MCF 10A (cell line): ENCODE data around the gene REXO5. TPM values are rescaled to one million over a fixed set of nuclear protein-coding genes. Genes with fewer than 3 reads are reported as not detected.

ENCODE experiments used
- BruUV-seq: library from RNA; stranded (reverse); fragments of 400-500 nt; replicated peaks from 2 replicates; lab custom pipeline; 2021; lab: Mats Ljungman, UMichigan
- CTCF ChIA-PET: fragments of 300-600 bp; sonication (Branson Sonifier 250); formaldehyde crosslinking; extraction: SDS; loops from one replicate; lab custom pipeline; 2021; ENCODE audit warnings: antibody characterized with exemption, inconsistent platforms; lab: Yijun Ruan, JAX
- POLR2A ChIA-PET: fragments of 300-600, 350-650 bp; sonication (Branson Sonifier 250); formaldehyde crosslinking; extraction: SDS; loops from one replicate; lab custom pipeline; 2020; ENCODE audit warnings: antibody characterized with exemption, inconsistent platforms; lab: Yijun Ruan, JAX
- DNase-seq: peaks from one replicate; pipeline ENCODE4 v3.0.0-alpha.2; 2018; ENCODE audit not compliant: unreplicated experiment
- H3K27ac Mint-ChIP-seq: one replicate; pipeline ENCODE4 v1.8.0; 2022; ENCODE audit warnings: mild to moderate bottlenecking, low read depth, mixed read lengths; ENCODE audit not compliant: unreplicated experiment
- H3K27me3 Mint-ChIP-seq: one replicate; pipeline ENCODE4 v1.8.0; 2022; ENCODE audit warnings: mixed read lengths; ENCODE audit not compliant: insufficient read depth, unreplicated experiment
- H3K36me3 Mint-ChIP-seq: one replicate; pipeline ENCODE4 v1.8.0; 2022; ENCODE audit warnings: mild to moderate bottlenecking, moderate library complexity, mixed read lengths; ENCODE audit not compliant: insufficient read depth, unreplicated experiment
- H3K4me1 Mint-ChIP-seq: one replicate; pipeline ENCODE4 v1.8.0; 2022; ENCODE audit warnings: mixed read lengths; ENCODE audit not compliant: insufficient read depth, unreplicated experiment
- H3K4me3 Mint-ChIP-seq: one replicate; pipeline ENCODE4 v1.8.0; 2022; ENCODE audit warnings: mild to moderate bottlenecking, moderate library complexity, mixed read lengths; ENCODE audit not compliant: unreplicated experiment
- H3K9me3 Mint-ChIP-seq: one replicate; pipeline ENCODE4 v1.8.0; 2022; ENCODE audit warnings: mixed read lengths; ENCODE audit not compliant: unreplicated experiment
- intact Hi-C: fragments of 100-400 bp; cut with micrococcal nuclease; formaldehyde crosslinking; loops from 2 replicates; pipeline ENCODE4 v1.14.1; 2022
- total RNA-seq: library from RNA; stranded (reverse); gene quantifications from 2 replicates; pipeline ENCODE4 v1.2.3, GENCODE V29; 2022
- TF ChIP-seq, protein P1 (sequence below): fragments of 200-600 bp; IDR thresholded peaks from one replicate; pipeline ENCODE4 v1.8.0; 2022; ENCODE audit warnings: antibody characterized with exemption, mild to moderate bottlenecking; ENCODE audit not compliant: unreplicated experiment

Gene REXO5
- total RNA-seq, 1 experiment from 2014 or later = 6.1 TPM

- Mint-ChIP-seq H3K9me3 (no peaks in the 10 kb centered on the region), H3K27ac (no peak overlapping the region), H3K4me3 (no peak overlapping the region), H3K36me3 (peaks cover 38% of the 10 kb centered on the region), H3K27me3 (no peaks in the 10 kb centered on the region), H3K4me1 (peaks cover 14% of the 10 kb centered on the region)
- BruUV-seq = no TSS peak
- CTCF ChIA-PET = interaction anchor here (0.7 to 4.9 kb wide), 5 partner anchors 12 to 253 kb away, joined by 3 to 53 read pairs (median 3); no protein-coding TSS in a partner anchor
- intact Hi-C loops = no loop called here
- DNase-seq = no peak
- TF ChIP-seq, protein P1, sequence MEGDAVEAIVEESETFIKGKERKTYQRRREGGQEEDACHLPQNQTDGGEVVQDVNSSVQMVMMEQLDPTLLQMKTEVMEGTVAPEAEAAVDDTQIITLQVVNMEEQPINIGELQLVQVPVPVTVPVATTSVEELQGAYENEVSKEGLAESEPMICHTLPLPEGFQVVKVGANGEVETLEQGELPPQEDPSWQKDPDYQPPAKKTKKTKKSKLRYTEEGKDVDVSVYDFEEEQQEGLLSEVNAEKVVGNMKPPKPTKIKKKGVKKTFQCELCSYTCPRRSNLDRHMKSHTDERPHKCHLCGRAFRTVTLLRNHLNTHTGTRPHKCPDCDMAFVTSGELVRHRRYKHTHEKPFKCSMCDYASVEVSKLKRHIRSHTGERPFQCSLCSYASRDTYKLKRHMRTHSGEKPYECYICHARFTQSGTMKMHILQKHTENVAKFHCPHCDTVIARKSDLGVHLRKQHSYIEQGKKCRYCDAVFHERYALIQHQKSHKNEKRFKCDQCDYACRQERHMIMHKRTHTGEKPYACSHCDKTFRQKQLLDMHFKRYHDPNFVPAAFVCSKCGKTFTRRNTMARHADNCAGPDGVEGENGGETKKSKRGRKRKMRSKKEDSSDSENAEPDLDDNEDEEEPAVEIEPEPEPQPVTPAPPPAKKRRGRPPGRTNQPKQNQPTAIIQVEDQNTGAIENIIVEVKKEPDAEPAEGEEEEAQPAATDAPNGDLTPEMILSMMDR = no peak
- POLR2A ChIA-PET = no interaction called here
These were observed 40.2 kb downstream of the REXO5 start for GRCh38 chr16:20846551-20846950.

GRCh38 chr16:20847550-20847949 lies 41.2 kb downstream of the REXO5 start:
- Mint-ChIP-seq H3K27me3 (no peaks in the 10 kb centered on the region), H3K9me3 (no peaks in the 10 kb centered on the region), H3K27ac (no peak overlapping the region), H3K4me1 (peaks cover 14% of the 10 kb centered on the region), H3K36me3 (peaks cover 35% of the 10 kb centered on the region), H3K4me3 (no peak overlapping the region)
- CTCF ChIA-PET = interaction anchor here (0.5 to 6.0 kb wide), 10 partner anchors 35 to 341 kb away, joined by 3 to 89 read pairs (median 5); partner anchors contain the start of genes ERI2, LDAF1 and REXO5
- DNase-seq = no peak
- POLR2A ChIA-PET = interaction anchor here (3.9 to 10.5 kb wide), 2 partner anchors 41 to 51 kb away, joined by 25 to 170 read pairs; partner anchors contain the start of genes DCUN1D3, ERI2, LYRM1 and REXO5
- BruUV-seq = no TSS peak
- TF ChIP-seq, protein P1 = no peak
- intact Hi-C loops = no loop called here

GRCh38 chr16:20849589-20850390 lies 43.5 kb downstream of the REXO5 start:
- ChIA-PET POLR2A (interaction anchor here (0.6 to 10.7 kb wide), 26 partner anchors 10 to 452 kb away, joined by 3 to 260 read pairs (median 4); partner anchors contain the start of genes DCUN1D3, ERI2, LDAF1 and LYRM1), CTCF (interaction anchor here (0.5 to 6.0 kb wide), 67 partner anchors 14 to 1765 kb away, joined by 3 to 89 read pairs (median 4); partner anchors contain the start of genes DCUN1D3, DNAH3, ERI2 and LDAF1)
- H3K4me3 Mint-ChIP-seq = no peak overlapping the region
- TF ChIP-seq, protein P1 = peak; percentile 95
- H3K27me3 Mint-ChIP-seq = no peaks in the 10 kb centered on the region
- H3K4me1 Mint-ChIP-seq = peaks cover 19% of the 10 kb centered on the region
- H3K36me3 Mint-ChIP-seq = peaks cover 42% of the 10 kb centered on the region
- DNase-seq = peak; percentile 78
- H3K27ac Mint-ChIP-seq = peak overlapping the region; percentile 79
- H3K9me3 Mint-ChIP-seq = no peaks in the 10 kb centered on the region
- intact Hi-C loops = loop anchor here (1.0 to 5.0 kb wide), 9 partner anchors 61 to 451 kb away; partner anchors contain the start of gene LDAF1
- no TSS peak for BruUV-seq

DNA sequence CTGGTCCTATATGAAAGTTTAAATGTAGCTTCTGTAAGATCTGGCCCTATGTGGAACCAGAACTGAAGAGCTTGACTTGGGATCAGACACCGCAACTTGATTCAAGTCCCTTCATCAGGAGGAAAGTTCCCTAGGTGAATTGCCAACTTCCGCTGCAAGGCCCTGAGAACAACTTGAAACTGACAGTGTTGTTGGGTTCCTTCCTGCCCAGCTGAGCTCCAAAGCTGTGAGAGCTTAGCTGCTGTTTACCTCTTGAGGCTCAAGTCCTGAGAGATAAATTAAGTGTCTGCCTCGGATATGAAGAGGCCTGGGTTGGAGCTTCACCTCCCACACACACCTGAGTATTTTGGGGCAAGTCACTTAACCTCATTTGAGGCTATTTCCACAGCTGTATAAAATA lies 44.7 kb downstream of the REXO5 start:
- BruUV-seq = no TSS peak
- intact Hi-C loops = loop anchor here (1.0 to 5.0 kb wide), 9 partner anchors 48 to 449 kb away; partner anchors contain the start of gene LDAF1
- no peak overlapping the region for H3K4me3 Mint-ChIP-seq
- no peak for DNase-seq
- CTCF ChIA-PET = interaction anchor here (0.5 to 6.0 kb wide), 41 partner anchors 15 to 1712 kb away, joined by 3 to 89 read pairs (median 7); partner anchors contain the start of genes DCUN1D3, DNAH3, ERI2 and LDAF1
- H3K9me3 Mint-ChIP-seq = no peaks in the 10 kb centered on the region
- H3K4me1 Mint-ChIP-seq = peaks cover 27% of the 10 kb centered on the region
- POLR2A ChIA-PET = interaction anchor here (0.6 to 10.7 kb wide), 24 partner anchors 9 to 451 kb away, joined by 3 to 260 read pairs (median 6); partner anchors contain the start of genes DCUN1D3, ERI2, LDAF1 and LYRM1
- peak overlapping the region; percentile 79 for H3K27ac Mint-ChIP-seq
- peaks cover 50% of the 10 kb centered on the region for H3K36me3 Mint-ChIP-seq
- H3K27me3 Mint-ChIP-seq = no peaks in the 10 kb centered on the region
- TF ChIP-seq, protein P1 = no peak
